Right atrium auricular region (tissue), 2 donors: ENCODE measurements around the gene CC2D2A. TPM values are rescaled to one million over a fixed set of nuclear protein-coding genes. Genes with fewer than 3 reads are reported as not detected.
A peak's percentile ranks its signal among the peaks of the same experiment; 100 is the strongest.

Experiments used
- DNase-seq: peaks from one replicate; pipeline ENCODE4 v3.0.0-alpha.2; 2019; ENCODE audit warnings: low spot score
- H3K27ac ChIP-seq, 2 donors: fragments of 200-600 bp; sonication (generic); 1 replicate in 1 of 2; 2 replicates in 1 of 2; pipeline ENCODE4 v1.5.1; 2016 to 2019
- H3K27me3 ChIP-seq, 2 donors: fragments of 200-600 bp; sonication (generic); one replicate each; pipeline versions ENCODE4 v1.5.1 to v1.6.0; 2017 to 2019
- H3K36me3 ChIP-seq: fragments of 200-600 bp; sonication (generic); one replicate; pipeline ENCODE4 v1.5.1; 2016
- H3K4me1 ChIP-seq, 2 donors: fragments of 200-600 bp; sonication (generic); one replicate each; pipeline versions ENCODE4 v1.5.1 to v1.6.0; 2017 to 2019
- H3K4me3 ChIP-seq, 2 donors: fragments of 200-600 bp; sonication (generic); 1 replicate in 1 of 2; 2 replicates in 1 of 2; pipeline ENCODE4 v1.5.1; 2017 to 2019; ENCODE audit warnings: mild to moderate bottlenecking in 1 of 2, moderate library complexity in 1 of 2
- H3K9me3 ChIP-seq, 2 donors: fragments of 200-600 bp; sonication (generic); one replicate each; pipeline ENCODE4 v1.5.1; 2019
- total RNA-seq, 2 donors: library from RNA; depleted of rRNA; stranded (reverse); fragments of >200 nt; gene quantifications; one replicate each; pipeline ENCODE4 v1.1.0, GENCODE V29; 2016
- TF ChIP-seq, protein P1 (sequence below), 2 donors: fragments of 200-600 bp; sonication (generic); IDR thresholded peaks; one replicate each; pipeline ENCODE4 v1.5.1; 2019; ENCODE audit warnings: antibody characterized with exemption in 2 of 2

Gene CC2D2A
- total RNA-seq, 2 donors from 2014 or later, result 6.1 to 8.0 TPM

DNA sequence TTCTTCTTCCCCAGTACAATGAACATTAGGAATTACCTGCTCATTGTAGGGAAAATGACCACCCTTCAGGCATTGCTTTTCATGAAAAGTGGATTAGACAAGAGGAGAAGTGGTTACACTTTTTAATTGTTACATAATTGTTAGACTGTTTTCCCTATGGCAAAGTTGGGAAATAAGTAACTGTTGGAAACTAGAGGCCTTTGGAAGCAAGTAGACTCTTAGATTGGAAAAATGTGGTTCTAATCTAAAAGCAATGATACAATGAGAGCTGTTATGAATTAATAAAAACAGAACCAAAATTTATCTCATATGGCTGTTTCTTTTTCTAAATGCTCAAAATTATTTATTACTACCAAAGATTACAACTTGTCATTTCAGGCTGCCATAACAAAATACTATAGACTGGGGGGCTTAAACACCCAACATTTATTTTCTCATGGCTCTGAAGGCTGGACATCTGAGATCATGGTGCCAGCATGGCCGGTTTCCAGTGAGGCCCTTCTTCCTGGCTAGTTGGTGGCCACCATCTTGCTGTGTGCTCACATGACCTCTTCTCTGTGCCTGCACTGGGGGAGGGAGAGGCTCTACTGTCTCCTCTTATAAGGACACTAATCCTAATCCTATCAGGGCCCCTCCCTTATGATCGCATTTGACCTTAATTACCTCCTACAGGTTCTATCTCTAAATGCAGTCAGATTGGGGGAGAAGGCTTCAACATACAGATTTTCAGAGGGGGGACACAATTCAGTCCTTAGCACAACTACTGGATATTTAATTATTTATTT lies 12.5 kb downstream of the CC2D2A start:
- H3K9me3 ChIP-seq, result peaks cover under 1 to 4% of the 10 kb centered on the region in 2 donors
- H3K27ac ChIP-seq, result peak overlapping the region in 1 of 2 donors; percentile 3
- H3K4me3 ChIP-seq, result no peak overlapping the region
- H3K4me1 ChIP-seq, result no peaks in the 10 kb centered on the region
- H3K27me3 ChIP-seq, result no peaks in the 10 kb centered on the region
- TF ChIP-seq, protein P1, sequence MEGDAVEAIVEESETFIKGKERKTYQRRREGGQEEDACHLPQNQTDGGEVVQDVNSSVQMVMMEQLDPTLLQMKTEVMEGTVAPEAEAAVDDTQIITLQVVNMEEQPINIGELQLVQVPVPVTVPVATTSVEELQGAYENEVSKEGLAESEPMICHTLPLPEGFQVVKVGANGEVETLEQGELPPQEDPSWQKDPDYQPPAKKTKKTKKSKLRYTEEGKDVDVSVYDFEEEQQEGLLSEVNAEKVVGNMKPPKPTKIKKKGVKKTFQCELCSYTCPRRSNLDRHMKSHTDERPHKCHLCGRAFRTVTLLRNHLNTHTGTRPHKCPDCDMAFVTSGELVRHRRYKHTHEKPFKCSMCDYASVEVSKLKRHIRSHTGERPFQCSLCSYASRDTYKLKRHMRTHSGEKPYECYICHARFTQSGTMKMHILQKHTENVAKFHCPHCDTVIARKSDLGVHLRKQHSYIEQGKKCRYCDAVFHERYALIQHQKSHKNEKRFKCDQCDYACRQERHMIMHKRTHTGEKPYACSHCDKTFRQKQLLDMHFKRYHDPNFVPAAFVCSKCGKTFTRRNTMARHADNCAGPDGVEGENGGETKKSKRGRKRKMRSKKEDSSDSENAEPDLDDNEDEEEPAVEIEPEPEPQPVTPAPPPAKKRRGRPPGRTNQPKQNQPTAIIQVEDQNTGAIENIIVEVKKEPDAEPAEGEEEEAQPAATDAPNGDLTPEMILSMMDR (IDR thresholded peaks at IDR 0.05), result no peak
- no peak for DNase-seq
- H3K36me3 ChIP-seq, result peaks cover 3% of the 10 kb centered on the region

DNA sequence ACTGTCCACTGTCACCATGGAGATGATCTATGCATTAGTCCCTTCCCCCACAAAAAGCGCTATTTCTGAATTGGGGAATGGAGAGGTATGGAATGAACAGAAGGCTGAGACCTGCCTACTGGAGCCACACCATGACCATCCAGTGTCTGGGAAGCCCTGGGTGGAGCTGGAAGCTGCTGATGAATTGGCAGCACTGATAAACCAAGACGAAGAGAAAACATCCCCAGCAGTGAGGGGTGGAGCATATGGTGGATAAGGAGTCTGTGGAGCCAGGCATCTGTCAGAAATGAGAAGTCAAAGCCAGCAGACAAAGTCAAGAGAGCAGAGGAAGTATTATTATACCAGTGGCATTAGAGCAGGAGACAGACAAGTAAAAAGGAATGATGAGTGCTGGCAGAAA lies 13.2 kb downstream of the CC2D2A start:
- no peak overlapping the region for H3K4me3 ChIP-seq
- H3K4me1 ChIP-seq, result no peaks in the 10 kb centered on the region
- no peak overlapping the region for H3K27ac ChIP-seq
- no peaks in the 10 kb centered on the region for H3K27me3 ChIP-seq
- peaks cover 3% of the 10 kb centered on the region for H3K36me3 ChIP-seq
- H3K9me3 ChIP-seq, result peaks cover 5 to 8% of the 10 kb centered on the region in 2 donors
- TF ChIP-seq, protein P1 (IDR thresholded peaks at IDR 0.05), result no peak
- no peak for DNase-seq

DNA sequence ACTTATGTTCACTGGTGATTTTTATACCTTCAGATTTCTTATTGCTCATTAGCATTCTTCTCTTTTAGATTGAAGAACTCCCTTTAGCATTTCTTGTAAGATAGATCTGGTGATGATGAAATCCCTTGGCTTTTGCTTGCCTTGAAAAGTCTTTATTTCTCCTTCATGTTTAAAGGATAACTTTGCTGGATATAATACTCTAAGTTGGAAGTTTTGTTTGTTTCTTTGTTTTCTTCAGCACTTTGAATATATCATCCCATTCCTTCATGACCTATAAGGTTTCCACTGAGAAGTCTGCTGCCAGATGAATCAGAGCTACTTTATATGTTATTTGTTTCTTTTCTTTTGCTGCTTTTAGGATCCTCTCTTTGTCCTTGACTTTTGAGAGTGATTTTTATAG lies 18.5 kb downstream of the CC2D2A start:
- H3K9me3 ChIP-seq, result peaks cover 13 to 16% of the 10 kb centered on the region in 2 donors
- H3K4me1 ChIP-seq, result no peaks in the 10 kb centered on the region
- TF ChIP-seq, protein P1 (IDR thresholded peaks at IDR 0.05), result no peak
- no peak overlapping the region for H3K4me3 ChIP-seq
- H3K36me3 ChIP-seq, result peaks cover 3% of the 10 kb centered on the region
- no peaks in the 10 kb centered on the region for H3K27me3 ChIP-seq
- DNase-seq, result no peak
- H3K27ac ChIP-seq, result peak overlapping the region in 1 of 2 donors; percentile 1

DNA sequence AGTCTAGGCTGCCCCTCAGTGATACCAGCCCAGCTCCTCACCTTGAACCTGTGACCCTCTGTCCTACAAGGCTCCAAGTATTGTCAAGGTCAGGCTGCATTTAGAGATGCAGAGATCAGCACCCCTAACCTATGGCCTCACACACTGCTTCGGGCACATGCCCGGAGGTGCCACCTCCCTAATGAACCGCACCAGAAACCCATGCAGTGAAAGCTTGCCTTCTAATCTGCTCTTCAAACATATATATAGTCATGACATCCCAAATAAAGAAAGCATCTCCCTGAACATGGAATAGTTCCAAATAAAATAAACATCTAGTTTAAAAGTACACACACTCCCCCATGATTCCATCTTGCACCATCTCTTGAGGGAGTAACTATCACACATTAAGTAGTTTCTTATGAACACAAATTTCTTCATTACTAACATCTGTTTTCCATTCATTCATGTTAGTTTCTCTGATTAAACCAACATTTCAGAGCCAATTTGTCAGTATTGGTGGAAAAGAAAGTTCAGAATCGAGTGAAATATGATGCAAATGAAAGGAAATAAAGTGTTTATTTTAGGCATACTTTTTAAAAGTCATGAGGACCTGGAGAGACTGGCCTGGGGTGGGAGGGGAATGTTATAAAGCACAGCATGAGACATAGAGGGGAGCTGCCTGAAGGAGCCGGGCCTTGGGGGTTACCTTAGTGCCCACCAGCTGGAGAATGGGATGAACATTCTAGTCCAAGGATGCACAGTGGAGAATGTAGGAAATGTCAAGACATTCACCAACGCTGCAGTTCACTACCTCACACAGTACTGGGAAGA lies 19.2 kb downstream of the CC2D2A start:
- Histone ChIP-seq H3K27ac (peak overlapping the region; percentile 1 to 24), H3K4me3 (no peak overlapping the region)

DNA sequence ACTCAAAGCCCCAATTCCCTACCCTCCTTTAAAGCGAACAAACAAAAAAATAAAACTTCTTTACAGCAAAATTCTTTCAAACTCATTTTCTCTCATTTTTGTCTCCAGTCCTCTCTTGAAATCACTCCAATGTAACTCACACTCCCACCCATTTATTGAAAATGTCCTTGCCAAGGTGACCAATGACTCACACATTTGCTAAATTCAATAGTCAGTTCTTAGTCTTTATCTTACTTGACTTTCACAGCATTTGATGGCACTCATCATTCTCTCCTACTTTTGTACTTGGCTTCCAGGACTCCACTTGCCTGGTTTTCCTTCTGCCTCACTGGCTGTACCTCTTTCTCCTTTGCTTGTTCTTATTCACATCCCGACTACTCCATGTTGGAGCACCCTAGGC lies 19.9 kb downstream of the CC2D2A start:
- no peaks in the 10 kb centered on the region for H3K27me3 ChIP-seq
- peaks cover 13 to 16% of the 10 kb centered on the region in 2 donors for H3K9me3 ChIP-seq
- peaks cover 0 to 6% of the 10 kb centered on the region in 2 donors for H3K4me1 ChIP-seq
- H3K4me3 ChIP-seq, result no peak overlapping the region
- TF ChIP-seq, protein P1 (IDR thresholded peaks at IDR 0.05), result no peak
- peak overlapping the region in 1 of 2 donors; percentile 24 for H3K27ac ChIP-seq
- H3K36me3 ChIP-seq, result peaks cover 3% of the 10 kb centered on the region
- no peak for DNase-seq

More for the DNA sequence above, 19.2 kb downstream of the CC2D2A start:
- DNase-seq, result no peak
- Histone ChIP-seq H3K4me1 (peaks cover 0 to 6% of the 10 kb centered on the region in 2 donors), H3K9me3 (peaks cover 13 to 16% of the 10 kb centered on the region in 2 donors), H3K27me3 (no peaks in the 10 kb centered on the region), H3K36me3 (peaks cover 3% of the 10 kb centered on the region)
- TF ChIP-seq, protein P1 (IDR thresholded peaks at IDR 0.05), result no peak
